Head of caudate nucleus (tissue), 42 donors: ENCODE results near the gene ALOXE3.

Experiments
- DNase-seq, 42 donors: peaks; one replicate each; pipeline versions ENCODE4 v3.0.0 to v3.0.0-alpha.2; 2020 to 2021; ENCODE audit warnings: mixed read lengths in 7 of 42
- intact Hi-C: fragments of 100-400 bp; cut with DNase I; formaldehyde crosslinking; loops from one replicate; pipeline ENCODE4 v1.15.0; 2022

Gene ALOXE3

GRCh38 chr17:8117980-8118768, at the start of gene ALOXE3:
Gene ALOXE3 (minus strand): TSS chr17:8118514. CDS start chr17:8117990, 524 bp downstream.
- DNase-seq, result peak in 26 of 42 donors; percentile 23 to 64 (median 36)
- intact Hi-C loops, result loop anchor here (2.0 kb wide), 1 partner anchor 105 kb away; no protein-coding TSS in a partner anchor

DNA sequence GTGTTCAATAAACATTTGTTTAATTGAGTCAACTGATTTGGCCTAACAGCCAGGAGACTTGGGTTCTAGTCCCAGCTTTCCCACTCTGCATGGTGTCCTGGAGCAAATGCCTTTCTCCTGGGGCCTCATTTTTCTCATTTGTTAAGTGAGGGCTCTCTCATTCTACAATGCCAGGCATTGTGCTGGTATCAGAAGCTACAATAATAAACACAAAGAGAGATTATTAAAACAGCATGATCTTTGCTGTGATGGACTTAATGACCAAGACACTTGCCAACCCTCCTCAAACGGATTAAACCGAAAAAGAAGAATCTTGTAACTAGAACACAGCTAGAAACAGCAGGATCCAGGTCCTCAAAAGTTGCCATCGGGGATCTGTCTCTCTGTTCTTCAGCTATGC, 49.2 kb upstream of the ALOXE3 start:
- intact Hi-C loops, result no loop called here
- DNase-seq, result no peak

DNA sequence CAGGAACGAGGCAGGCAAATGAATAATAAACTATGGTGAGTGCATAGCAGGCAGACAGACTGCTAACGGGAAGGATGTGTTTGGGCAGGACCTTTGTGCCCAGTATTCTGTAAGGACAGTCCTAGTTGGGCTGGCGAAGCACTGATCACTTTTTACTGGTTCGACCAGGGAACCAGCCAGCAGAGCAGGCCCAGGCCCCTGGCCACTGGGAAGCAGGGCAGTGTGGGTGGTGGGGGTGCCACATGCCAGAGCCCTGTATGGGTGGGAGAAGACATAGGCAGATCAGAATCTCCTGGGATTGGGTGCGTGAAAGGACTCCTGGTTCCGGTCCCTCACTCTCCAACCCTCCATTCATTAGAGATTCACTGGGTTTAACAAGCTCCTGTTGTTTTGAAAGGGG, 48.4 kb upstream of the ALOXE3 start:
- no peak for DNase-seq
- intact Hi-C loops, result no loop called here

DNA sequence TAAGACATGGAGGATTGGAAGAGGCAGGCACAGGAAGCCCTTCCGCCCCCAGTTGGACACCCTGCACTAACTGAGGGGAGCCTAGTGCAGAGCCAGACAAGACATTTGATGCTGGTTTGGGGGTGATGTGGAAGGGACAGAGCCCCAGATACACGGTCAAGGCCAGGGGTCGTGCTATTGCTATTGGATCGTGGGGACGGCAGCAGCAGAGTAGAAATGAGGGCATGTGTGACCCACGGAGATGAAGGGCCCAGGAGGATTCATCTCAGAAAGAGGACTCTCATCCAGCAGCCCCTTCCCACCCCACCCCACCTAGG, 46.5 kb upstream of the ALOXE3 start:
- DNase-seq, result no peak
- intact Hi-C loops, result no loop called here

- peak; percentile 55 to 96 (median 82) for DNase-seq
- intact Hi-C loops, result no loop called here
Measured at GRCh38 chr17:8163978-8164814, 45.9 kb upstream of the ALOXE3 start.

DNA sequence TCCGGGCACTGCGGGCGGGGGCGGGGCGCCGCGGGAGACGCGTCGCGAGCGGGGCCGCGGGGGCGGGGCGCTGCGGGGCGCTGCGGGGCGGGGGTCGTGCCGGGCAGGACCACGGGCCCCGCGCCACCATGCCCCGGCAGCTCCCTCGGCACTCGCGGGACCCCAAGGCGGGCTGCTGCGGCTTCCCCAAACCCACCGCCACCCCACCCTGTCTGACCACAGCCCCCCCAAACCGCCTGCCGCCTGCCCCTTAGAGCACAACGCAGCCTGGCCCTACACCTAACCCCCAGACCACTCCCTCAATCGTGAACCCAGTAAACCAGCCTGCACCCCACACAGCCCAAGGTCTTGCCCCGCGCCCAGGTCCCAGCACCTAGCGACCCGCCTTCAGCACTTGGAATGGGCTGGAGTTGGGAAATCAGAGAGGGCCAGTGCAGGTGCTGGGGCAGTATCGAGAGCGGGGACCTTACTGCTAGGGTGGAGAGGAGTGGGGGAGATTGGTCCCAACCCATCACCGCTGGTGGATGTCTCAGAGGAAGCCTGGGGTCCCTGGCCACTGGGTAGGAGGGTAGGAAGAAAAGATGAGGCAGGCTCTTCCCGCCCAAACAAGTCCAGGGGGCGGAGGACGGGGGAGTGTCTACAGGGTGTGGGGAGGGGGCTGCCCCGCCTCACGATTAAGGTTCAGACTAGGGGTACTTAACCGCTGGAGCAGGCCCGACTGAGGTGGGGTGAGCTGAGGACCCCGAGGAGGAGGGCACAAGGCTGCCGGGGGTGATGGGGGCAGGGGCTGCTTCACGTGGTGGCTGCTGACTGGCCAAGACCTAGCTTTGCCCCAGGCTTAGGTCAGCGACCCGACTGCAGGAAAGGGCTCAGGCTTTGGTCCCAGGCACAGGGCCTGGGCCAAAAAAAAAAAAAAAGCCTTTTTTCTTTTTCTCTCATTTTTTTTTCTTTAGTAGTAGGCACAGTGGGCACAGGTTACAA, 45.0 kb upstream of the ALOXE3 start:
- intact Hi-C loops, result no loop called here
- peak in 8 of 42 donors; percentile 32 to 59 (median 41) for DNase-seq

DNA sequence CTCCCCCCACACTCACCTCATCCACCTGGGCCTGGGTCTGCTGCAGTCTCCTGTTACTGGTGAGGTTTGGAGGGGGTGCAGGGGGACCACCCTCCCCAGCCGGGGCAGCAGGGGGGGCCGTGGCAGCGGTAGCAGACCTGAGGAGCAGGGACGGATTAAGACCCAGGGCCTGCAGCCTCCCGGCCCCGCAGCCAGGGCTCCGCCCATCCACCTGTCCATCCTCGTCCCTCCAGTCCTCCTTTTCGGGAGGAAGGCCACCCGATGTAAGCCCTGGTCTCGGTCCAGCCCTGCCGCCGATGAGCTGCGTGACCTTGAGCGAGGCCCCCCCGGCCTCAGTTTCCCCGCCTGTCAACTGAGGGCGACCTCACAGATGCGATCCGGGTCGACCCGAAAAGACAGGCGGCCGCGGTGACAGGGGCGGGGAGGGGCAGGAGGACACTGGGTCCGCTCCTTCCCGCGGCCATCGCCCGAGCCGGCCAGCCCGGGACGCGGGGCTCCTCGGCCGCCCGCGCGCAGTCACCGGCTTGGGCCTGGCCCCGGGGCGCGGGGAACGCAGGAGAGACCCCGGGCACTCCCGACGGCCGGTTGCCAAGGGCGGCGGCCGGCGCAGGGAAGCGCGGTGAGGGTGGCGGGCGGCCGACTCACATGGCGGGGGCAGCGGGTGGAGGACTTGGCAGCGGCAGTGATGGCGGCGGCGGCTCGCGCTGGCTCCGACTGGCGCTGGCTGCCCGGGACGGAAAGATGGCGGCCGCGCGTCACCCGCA, 44.1 kb upstream of the ALOXE3 start, which contains the start of gene VAMP2:
Gene VAMP2 (minus strand): TSS at position 716 of the 764 bp plus-strand sequence. CDS start 69 bp downstream, at position 647.
- peak in 41 of 42 donors; percentile 55 to 94 (median 86) for DNase-seq

GRCh38 chr17:8161289-8162232, 43.2 kb upstream of the ALOXE3 start:
- intact Hi-C loops, result no loop called here
- no peak for DNase-seq

More for the DNA sequence above, 44.1 kb upstream of the ALOXE3 start, which contains the start of gene VAMP2:
- intact Hi-C loops, result no loop called here

DNA sequence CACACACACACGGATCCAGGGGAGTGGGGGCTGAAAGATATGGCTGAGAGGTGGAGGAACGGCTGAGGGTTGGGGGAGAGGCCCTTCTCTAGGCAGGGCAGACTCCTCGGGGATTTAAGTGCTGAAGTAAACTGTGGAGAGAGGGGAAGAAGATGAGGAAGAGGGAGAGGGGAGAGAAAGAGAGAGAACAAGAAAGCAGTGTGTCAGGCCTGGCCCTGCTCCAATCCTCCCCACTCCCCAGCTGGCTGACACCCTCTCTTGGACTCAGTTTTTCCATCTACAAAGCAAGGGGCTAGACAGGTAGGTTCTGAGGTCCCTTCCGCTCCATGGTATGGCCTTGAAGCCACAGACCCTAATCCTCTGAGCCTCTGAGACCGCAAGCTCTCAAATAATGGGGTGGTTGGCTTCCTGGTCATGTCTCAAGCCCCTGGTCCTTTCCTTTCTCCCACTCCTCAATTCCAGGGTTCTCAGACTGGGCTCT, 42.5 kb upstream of the ALOXE3 start:
- DNase-seq, result peak in 1 of 42 donors; percentile 50
- intact Hi-C loops, result no loop called here

DNA sequence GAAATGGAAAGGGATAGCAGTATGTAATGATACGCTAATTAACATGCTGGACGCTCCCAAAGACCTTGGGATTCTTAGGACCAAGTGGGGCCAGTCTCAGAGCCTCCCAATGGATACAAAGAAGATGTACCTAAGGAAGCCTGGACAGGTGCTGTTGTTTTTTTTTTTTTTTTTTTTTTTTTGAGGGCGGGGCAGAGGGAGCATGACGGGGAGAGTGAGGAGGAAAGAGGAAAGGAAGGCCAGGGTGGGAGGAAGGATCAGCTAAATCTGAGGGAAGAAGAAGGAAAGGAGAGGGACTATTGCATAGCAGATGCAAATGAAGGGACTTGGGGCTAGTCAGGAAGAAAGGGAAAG, 41.9 kb upstream of the ALOXE3 start:
- intact Hi-C loops, result no loop called here
- DNase-seq, result peak in 1 of 42 donors; percentile 3

DNA sequence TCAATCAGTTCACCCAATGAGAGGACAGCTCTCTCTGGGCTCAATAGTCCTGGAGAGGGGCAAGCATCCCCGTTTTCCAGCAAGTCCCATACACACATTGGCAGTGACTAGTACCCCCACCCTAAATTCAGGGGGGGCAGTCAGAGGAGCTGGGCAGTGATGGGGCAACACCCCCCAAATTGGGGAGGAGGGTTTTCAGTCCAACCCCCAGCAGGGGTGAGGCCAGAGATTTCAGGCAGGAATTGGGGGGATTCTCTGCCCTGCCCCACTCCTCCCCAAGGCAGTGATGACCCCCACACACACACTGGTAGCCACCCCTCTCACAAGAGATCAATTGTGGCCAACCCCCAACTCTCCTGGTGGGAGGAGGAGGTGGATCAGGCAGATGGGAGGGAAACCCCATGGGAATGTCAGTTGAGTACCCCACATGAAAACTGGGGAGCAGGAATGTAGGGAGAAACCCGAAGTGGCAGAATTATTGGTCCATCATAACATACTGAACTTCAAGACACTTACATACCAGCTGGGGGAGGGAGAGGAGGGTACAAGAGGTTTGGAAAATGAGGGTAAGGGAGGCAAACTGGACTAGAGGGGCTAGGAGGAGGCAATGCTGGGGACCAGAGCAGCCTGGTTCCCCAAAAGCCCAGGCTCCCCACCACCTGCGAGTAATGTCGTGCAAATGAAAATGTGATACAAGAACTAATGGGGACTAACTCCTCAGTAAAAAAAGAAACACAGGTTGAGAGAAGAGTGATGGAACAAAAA, 41.3 kb upstream of the ALOXE3 start:
- DNase-seq, result peak in 1 of 42 donors; percentile 3
- intact Hi-C loops, result loop anchor here (5.0 kb wide), 1 partner anchor 37 kb away; the partner anchor contains the start of gene HES7

- intact Hi-C loops, result loop anchor here (5.0 kb wide), 1 partner anchor 37 kb away; the partner anchor contains the start of gene HES7
- peak in 1 of 42 donors; percentile 5 for DNase-seq
Measured at GRCh38 chr17:8159032-8159400, 40.7 kb upstream of the ALOXE3 start.

- peak; percentile 77 to 98 (median 93) for DNase-seq
- intact Hi-C loops, result loop anchor here (5.0 kb wide), 1 partner anchor 36 kb away; the partner anchor contains the start of gene HES7
Measured at GRCh38 chr17:8158267-8159031, 40.1 kb upstream of the ALOXE3 start.

DNA sequence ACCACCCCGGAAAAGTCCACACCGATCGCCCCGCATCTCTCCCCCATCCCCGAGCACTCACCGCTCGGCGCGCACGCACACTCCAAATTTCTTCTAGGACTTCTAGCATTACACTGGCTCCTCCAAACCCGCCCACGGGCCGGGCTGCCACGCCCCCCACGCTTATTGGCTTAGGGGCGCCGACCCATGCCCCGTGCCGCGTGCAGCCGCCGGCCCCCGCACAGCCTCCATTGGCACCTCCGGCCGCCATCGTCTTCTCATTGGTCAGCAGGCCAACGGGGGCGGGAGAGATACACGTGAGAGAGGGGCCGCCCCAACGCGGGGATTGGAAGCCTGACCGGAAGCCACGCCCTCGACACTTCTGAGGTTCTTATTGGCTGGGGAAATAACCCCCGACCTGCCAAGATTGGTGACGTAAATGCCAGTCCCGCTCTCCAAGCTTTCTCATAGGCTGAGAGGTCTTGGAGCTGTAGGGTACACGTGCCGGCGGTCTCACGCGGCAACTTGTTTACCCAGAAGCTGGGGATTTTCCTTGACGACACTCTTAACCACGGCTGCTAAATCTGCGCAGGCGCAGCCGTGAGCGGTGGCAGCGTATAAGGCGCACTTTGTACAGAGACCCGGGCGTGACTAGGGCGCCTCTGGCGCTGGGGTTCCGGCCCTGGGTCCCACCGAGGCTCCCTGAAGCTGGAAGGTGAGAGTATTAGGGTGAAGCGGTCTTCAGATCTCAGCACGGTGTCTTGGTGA, 38.1 kb upstream of the ALOXE3 start:
- intact Hi-C loops, result loop anchor here (2.0 to 5.0 kb wide), 2 partner anchors 30 to 34 kb away; partner anchors contain the start of gene HES7
- peak; percentile 98 to 100 (median 99) for DNase-seq

DNA sequence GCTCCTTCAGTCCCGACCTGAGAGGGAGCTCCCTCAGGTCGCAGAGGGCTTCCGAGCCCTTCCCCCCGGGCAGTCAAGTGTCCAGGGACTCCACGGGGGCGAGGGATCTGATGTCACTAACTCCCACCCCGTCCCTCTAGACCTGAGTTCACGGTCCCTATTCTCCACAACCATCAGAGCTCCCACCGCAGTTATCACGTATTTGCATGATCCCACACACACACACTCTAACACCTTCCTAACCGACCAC, 37.6 kb upstream of the ALOXE3 start:
- peak in 2 of 42 donors; percentile 9 to 21 for DNase-seq
- intact Hi-C loops, result loop anchor here (2.0 to 5.0 kb wide), 2 partner anchors 31 to 34 kb away; partner anchors contain the start of gene HES7
